H9 (cell line): ENCODE results near the gene ROCK1. TPM values are rescaled to one million over a fixed set of nuclear protein-coding genes. Genes with fewer than 3 reads are reported as not detected.

Source experiments
- DNase-seq: peaks from one replicate; pipeline ENCODE4 v3.0.0-alpha.2; 2017
- H2AFZ ChIP-seq: one replicate; pipeline ENCODE4 v1.6.1; 2013; ENCODE audit warnings: mild to moderate bottlenecking, low read length, control low read depth, moderate library complexity
- H2AK5ac ChIP-seq: 2 replicates; pipeline ENCODE4 v1.6.1; 2013; ENCODE audit warnings: low read length, control low read depth, mixed read lengths; ENCODE audit not compliant: insufficient read length
- H2BK120ac ChIP-seq: one replicate; pipeline ENCODE4 v1.6.1; 2013; ENCODE audit warnings: low read depth, mild to moderate bottlenecking, low read length, control low read depth, inconsistent platforms; ENCODE audit not compliant: poor library complexity, severe bottlenecking
- H2BK12ac ChIP-seq: 2 replicates; pipeline ENCODE4 v1.6.1; 2013; ENCODE audit warnings: low read length, control low read depth, mixed read lengths, low read depth; ENCODE audit not compliant: insufficient read length
- H2BK15ac ChIP-seq: 2 replicates; pipeline ENCODE4 v1.6.1; 2013; ENCODE audit warnings: low read depth, low read length, control low read depth
- H2BK20ac ChIP-seq: one replicate; pipeline ENCODE4 v1.6.1; 2013; ENCODE audit warnings: low read depth, mild to moderate bottlenecking, low read length, control low read depth, inconsistent platforms; ENCODE audit not compliant: poor library complexity, severe bottlenecking
- H2BK5ac ChIP-seq: 2 replicates; pipeline ENCODE4 v1.6.1; 2013; ENCODE audit warnings: low read length, control low read depth, mixed read lengths; ENCODE audit not compliant: insufficient read length
- H3K14ac ChIP-seq: 2 replicates; pipeline ENCODE4 v1.6.1; 2013; ENCODE audit warnings: low read length, control low read depth; ENCODE audit not compliant: insufficient read depth
- H3K18ac ChIP-seq: 2 replicates; pipeline ENCODE4 v1.6.1; 2013; ENCODE audit warnings: low read depth, mild to moderate bottlenecking, mixed read lengths, low read length, control low read depth; ENCODE audit not compliant: insufficient read length
- H3K23ac ChIP-seq: 2 replicates; pipeline ENCODE4 v1.6.1; 2013; ENCODE audit warnings: low read length, control low read depth, mixed read lengths, low read depth; ENCODE audit not compliant: insufficient read length
- H3K23me2 ChIP-seq: 2 replicates; pipeline ENCODE4 v1.6.1; 2013; ENCODE audit warnings: low read depth, mild to moderate bottlenecking, mixed read lengths, low read length, control low read depth; ENCODE audit not compliant: insufficient read length, poor library complexity, severe bottlenecking
- H3K27ac ChIP-seq: 2 replicates; pipeline ENCODE4 v1.5.1; 2013; ENCODE audit warnings: low read length, control low read depth, mixed read lengths, low read depth; ENCODE audit not compliant: insufficient read length
- H3K27me3 ChIP-seq: 2 replicates; pipeline ENCODE4 v1.6.1; 2013; ENCODE audit warnings: low read length, control low read depth, inconsistent platforms; ENCODE audit not compliant: insufficient read depth
- H3K4ac ChIP-seq: 2 replicates; pipeline ENCODE4 v1.6.1; 2013; ENCODE audit warnings: low read depth, mild to moderate bottlenecking, control low read depth, inconsistent platforms, low read length, moderate library complexity
- H3K4me1 ChIP-seq: 2 replicates; pipeline ENCODE4 v1.6.1; 2013; ENCODE audit warnings: low read length, control low read depth, inconsistent platforms; ENCODE audit not compliant: insufficient read depth
- H3K4me2 ChIP-seq: 2 replicates; pipeline ENCODE4 v1.6.1; 2013; ENCODE audit warnings: low read length, control low read depth, mixed read lengths; ENCODE audit not compliant: insufficient read length, insufficient read depth
- H3K56ac ChIP-seq: 2 replicates; pipeline ENCODE4 v1.6.1; 2013; ENCODE audit warnings: low read depth, mild to moderate bottlenecking, mixed read lengths, low read length, control low read depth; ENCODE audit not compliant: insufficient read length
- H3K79me1 ChIP-seq: 2 replicates; pipeline ENCODE4 v1.6.1; 2013; ENCODE audit warnings: low read depth, mild to moderate bottlenecking, moderate library complexity, low read length, control low read depth, inconsistent platforms; ENCODE audit not compliant: insufficient read depth, poor library complexity, severe bottlenecking
- H3K79me2 ChIP-seq: 2 replicates; pipeline ENCODE4 v1.6.1; 2013; ENCODE audit warnings: low read length, control low read depth, inconsistent platforms; ENCODE audit not compliant: insufficient read depth
- H3K9ac ChIP-seq: 2 replicates; pipeline ENCODE4 v1.6.1; 2013; ENCODE audit warnings: low read length, control low read depth, mixed read lengths; ENCODE audit not compliant: insufficient read length; ENCODE audit errors: extremely low read depth
- H3K9me3 ChIP-seq: one replicate; pipeline ENCODE4 v1.6.1; 2013; ENCODE audit warnings: low read depth, low read length, inconsistent platforms; ENCODE audit not compliant: control insufficient read depth
- H3T11ph ChIP-seq: one replicate; pipeline ENCODE4 v1.6.1; 2013; ENCODE audit warnings: mild to moderate bottlenecking, low read length, control low read depth, inconsistent platforms
- H4K20me1 ChIP-seq: one replicate; pipeline ENCODE4 v1.6.1; 2013; ENCODE audit not compliant: control insufficient read depth, insufficient read length, insufficient read depth
- H4K5ac ChIP-seq: 2 replicates; pipeline ENCODE4 v1.6.1; 2013; ENCODE audit warnings: low read depth, mild to moderate bottlenecking, mixed read lengths, low read length, control low read depth; ENCODE audit not compliant: insufficient read length
- H4K8ac ChIP-seq: replicated peaks from 2 replicates; pipeline ENCODE4 v1.6.1; 2013; ENCODE audit warnings: low read length, control low read depth, mixed read lengths, low read depth; ENCODE audit not compliant: insufficient read length
- H4K91ac ChIP-seq: 2 replicates; pipeline ENCODE4 v1.6.1; 2013; ENCODE audit warnings: low read depth, mild to moderate bottlenecking, moderate library complexity, mixed read lengths, low read length, control low read depth; ENCODE audit not compliant: insufficient read length
- H3K27ac Mint-ChIP-seq, 3 experiments: 2 replicates in 2 of 3; 3 replicates in 1 of 3; pipeline ENCODE4 v1.8.0; 2020 to 2021; ENCODE audit warnings: mixed read lengths in 3 of 3, mild to moderate bottlenecking in 1 of 3, moderate library complexity in 1 of 3
- H3K27me3 Mint-ChIP-seq: 2 replicates; pipeline ENCODE4 v1.8.0; 2021; ENCODE audit warnings: low read depth, mild to moderate bottlenecking, moderate library complexity, mixed read lengths
- H3K36me3 Mint-ChIP-seq, 3 experiments: 2 replicates in 2 of 3; 3 replicates in 1 of 3; pipeline ENCODE4 v1.8.0; 2020 to 2021; ENCODE audit warnings: low read depth in 3 of 3, mixed read lengths in 3 of 3; ENCODE audit not compliant: insufficient read depth in 1 of 3
- H3K4me1 Mint-ChIP-seq, 2 experiments: 2 replicates each; pipeline ENCODE4 v1.8.0; 2020; ENCODE audit warnings: mixed read lengths in 2 of 2
- H3K4me3 Mint-ChIP-seq, 2 experiments: 2 replicates in 1 of 2; 3 replicates in 1 of 2; pipeline ENCODE4 v1.8.0; 2020 to 2021; ENCODE audit warnings: mild to moderate bottlenecking in 2 of 2, mixed read lengths in 2 of 2, moderate library complexity in 1 of 2
- H3K9me3 Mint-ChIP-seq, 2 experiments: 2 replicates in 1 of 2; 3 replicates in 1 of 2; pipeline ENCODE4 v1.8.0; 2020; ENCODE audit warnings: mild to moderate bottlenecking in 2 of 2, mixed read lengths in 2 of 2, moderate library complexity in 1 of 2
- WGBS: extraction: QIAGEN DNeasy Blood & Tissue Kit; methylation state at CpG from one replicate; pipeline ENCODE4 v1.1.7; 2013; ENCODE audit warnings: missing lambda C conversion rate, low lambda C conversion rate, mixed read lengths; ENCODE audit not compliant: insufficient read length; ENCODE audit errors: extremely low coverage; 5-methylcytosine and 5-hydroxymethylcytosine counted together
- total RNA-seq: library from RNA; stranded (reverse); gene quantifications from 2 replicates; pipeline ENCODE4 v1.2.1, GENCODE V29; 2021
- TF ChIP-seq, protein P1 (sequence below): fragments of 200-600 bp; sonication (generic); conservative IDR thresholded peaks from 3 replicates; pipeline ENCODE4 v1.8.0; 2021; ENCODE audit warnings: antibody characterized with exemption, mild to moderate bottlenecking

ROCK1 gene
- total RNA-seq, 1 experiment from 2014 or later, result 38.2 TPM

DNA sequence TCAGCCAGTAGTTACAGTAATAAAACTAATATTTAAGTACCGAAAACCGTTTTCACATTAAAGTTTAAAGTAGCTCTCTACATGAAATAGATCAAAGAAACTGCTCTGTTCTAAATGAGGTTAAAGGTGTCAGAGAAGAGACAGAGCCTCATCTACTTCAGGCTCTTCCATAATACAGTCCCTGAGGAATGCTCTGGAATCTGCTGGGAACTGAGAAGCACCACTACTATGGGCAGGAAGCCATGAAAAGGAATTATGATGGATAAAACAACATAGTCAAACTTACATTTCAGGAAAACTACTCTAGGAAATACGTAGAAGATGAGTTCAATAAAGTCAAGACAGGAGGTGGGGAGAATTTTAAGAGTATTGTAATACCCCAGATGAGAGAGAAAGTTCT, 60.0 kb downstream of the ROCK1 start:
- Histone ChIP-seq H4K5ac (no peak overlapping the region), H3K9ac (no peak overlapping the region), H3K79me2 (no peaks in the 10 kb centered on the region), H3T11ph (no peak overlapping the region), H2AK5ac (no peak overlapping the region), H4K20me1 (no peaks in the 10 kb centered on the region), H3K27ac (no peak overlapping the region), H2AFZ (no peak overlapping the region), H3K4ac (no peak overlapping the region), H3K18ac (no peak overlapping the region), H3K4me1 (no peaks in the 10 kb centered on the region), H2BK120ac (no peak overlapping the region), H2BK5ac (no peak overlapping the region), H4K91ac (no peak overlapping the region), H2BK12ac (no peak overlapping the region), H3K14ac (no peak overlapping the region), H3K79me1 (no peaks in the 10 kb centered on the region), H3K23me2 (no peaks in the 10 kb centered on the region), H3K4me2 (no peak overlapping the region), H4K8ac (no peak overlapping the region), H3K9me3 (no peaks in the 10 kb centered on the region), H3K27me3 (no peaks in the 10 kb centered on the region), H3K56ac (no peak overlapping the region), H2BK20ac (no peak overlapping the region), H2BK15ac (no peak overlapping the region), H3K23ac (no peak overlapping the region)
- Mint-ChIP-seq H3K4me1 (0 out of 4 replicates have a peak, but pooled peaks cover 0 to 2% of the 10 kb centered on the region in 2 experiments), H3K4me3 (no peak overlapping the region), H3K27me3 (no peaks in the 10 kb centered on the region), H3K9me3 (no peaks in the 10 kb centered on the region), H3K27ac (no peak overlapping the region; a peak in 1 of 7 replicates), H3K36me3 (peaks cover 3 to 13% (median 4%) of the 10 kb centered on the region in 3 experiments)
- no CpG with 5 or more reads among the region's 3 CpGs for WGBS
- TF ChIP-seq, protein P1, sequence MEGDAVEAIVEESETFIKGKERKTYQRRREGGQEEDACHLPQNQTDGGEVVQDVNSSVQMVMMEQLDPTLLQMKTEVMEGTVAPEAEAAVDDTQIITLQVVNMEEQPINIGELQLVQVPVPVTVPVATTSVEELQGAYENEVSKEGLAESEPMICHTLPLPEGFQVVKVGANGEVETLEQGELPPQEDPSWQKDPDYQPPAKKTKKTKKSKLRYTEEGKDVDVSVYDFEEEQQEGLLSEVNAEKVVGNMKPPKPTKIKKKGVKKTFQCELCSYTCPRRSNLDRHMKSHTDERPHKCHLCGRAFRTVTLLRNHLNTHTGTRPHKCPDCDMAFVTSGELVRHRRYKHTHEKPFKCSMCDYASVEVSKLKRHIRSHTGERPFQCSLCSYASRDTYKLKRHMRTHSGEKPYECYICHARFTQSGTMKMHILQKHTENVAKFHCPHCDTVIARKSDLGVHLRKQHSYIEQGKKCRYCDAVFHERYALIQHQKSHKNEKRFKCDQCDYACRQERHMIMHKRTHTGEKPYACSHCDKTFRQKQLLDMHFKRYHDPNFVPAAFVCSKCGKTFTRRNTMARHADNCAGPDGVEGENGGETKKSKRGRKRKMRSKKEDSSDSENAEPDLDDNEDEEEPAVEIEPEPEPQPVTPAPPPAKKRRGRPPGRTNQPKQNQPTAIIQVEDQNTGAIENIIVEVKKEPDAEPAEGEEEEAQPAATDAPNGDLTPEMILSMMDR, result no peak
- no peak for DNase-seq
